Liver (tissue), 3 donors: ENCODE data around the gene CCR7.

Experiments used
- ATF3 ChIP-seq: IDR thresholded peaks from 2 replicates; pipeline ENCODE4 v1.6.1; 2016; ENCODE audit warnings: antibody characterized with exemption
- CTCF ChIP-seq: fragments of 150-350 bp; IDR thresholded peaks from 2 replicates; pipeline ENCODE4 v1.5.1; 2017; ENCODE audit warnings: improper control_type of control experiment, low read depth, low read length; ENCODE audit not compliant: missing input control
- EGR1 ChIP-seq, 2 donors: IDR thresholded peaks; 2 replicates each; pipeline ENCODE4 v1.6.1; 2016 to 2018; ENCODE audit warnings: antibody characterized with exemption in 2 of 2, low read depth in 2 of 2
- FOXA1 ChIP-seq: IDR thresholded peaks from 2 replicates; pipeline ENCODE4 v1.6.1; 2016; ENCODE audit warnings: antibody characterized with exemption
- GABPA ChIP-seq, 2 donors: IDR thresholded peaks in 1 of 2; conservative IDR thresholded peaks in 1 of 2; 2 replicates each; pipeline ENCODE4 v1.6.1; 2016; ENCODE audit warnings: antibody characterized with exemption in 2 of 2, mild to moderate bottlenecking in 1 of 2, moderate library complexity in 1 of 2
- MAX ChIP-seq: IDR thresholded peaks from 2 replicates; pipeline ENCODE4 v1.6.1; 2016; ENCODE audit warnings: antibody characterized with exemption
- NR2F2 ChIP-seq: IDR thresholded peaks from 2 replicates; pipeline ENCODE4 v1.6.1; 2016; ENCODE audit warnings: antibody characterized with exemption
- RAD21 ChIP-seq, 2 donors: IDR thresholded peaks; 2 replicates each; pipeline ENCODE4 v1.6.1; 2016; ENCODE audit warnings: antibody characterized with exemption in 2 of 2, mild to moderate bottlenecking in 2 of 2
- REST ChIP-seq: IDR thresholded peaks from 2 replicates; pipeline ENCODE4 v1.6.1; 2016; ENCODE audit warnings: antibody characterized with exemption, mild to moderate bottlenecking
- RXRA ChIP-seq, 2 donors: IDR thresholded peaks; 2 replicates each; pipeline ENCODE4 v1.6.1; 2017 to 2018; ENCODE audit warnings: antibody characterized with exemption in 2 of 2, mild to moderate bottlenecking in 1 of 2
- SP1 ChIP-seq: IDR thresholded peaks from 2 replicates; pipeline ENCODE4 v1.6.1; 2018; ENCODE audit warnings: antibody characterized with exemption, mild to moderate bottlenecking
- YY1 ChIP-seq: IDR thresholded peaks from 2 replicates; pipeline ENCODE4 v1.6.1; 2016; ENCODE audit warnings: antibody characterized with exemption, mild to moderate bottlenecking
- ZBTB33 ChIP-seq: IDR thresholded peaks from 2 replicates; pipeline ENCODE4 v1.6.1; 2016; ENCODE audit warnings: antibody characterized with exemption
- donor health status: healthy.
- donor health status: healthy.

- TF ChIP-seq CTCF, result no peak
- no peak for TF ChIP-seq GABPA (IDR thresholded peaks at IDR 0.05 in 1 of 2, conservative IDR thresholded peaks at IDR 0.05 in 1 of 2)
- no peak for TF ChIP-seq REST
- no peak for TF ChIP-seq EGR1 (IDR thresholded peaks at IDR 0.05; ENCODE audit: low read depth in 2 of 2)
- no peak for TF ChIP-seq YY1
- no peak for TF ChIP-seq MAX
- TF ChIP-seq RAD21 (IDR thresholded peaks at IDR 0.05), result no peak
- TF ChIP-seq ATF3, result no peak
- TF ChIP-seq RXRA (IDR thresholded peaks at IDR 0.05), result no peak
- TF ChIP-seq ZBTB33, result no peak
- TF ChIP-seq FOXA1, result no peak
- TF ChIP-seq NR2F2, result no peak
- no peak for TF ChIP-seq SP1
Observed at GRCh38 chr17:40561294-40561870, 3.9 kb downstream of the CCR7 start.
